CD4-positive, CD25-positive, alpha-beta regulatory T cell (primary cell): ENCODE results near the gene THSD7B. TPM values are rescaled to one million over a fixed set of nuclear protein-coding genes. Genes with fewer than 3 reads are reported as not detected.

Source experiments
- ATAC-seq, 2 donors: fragments of 150-1000 bp; cut with Tn5 transposase; one replicate each; pipeline ENCODE4 v1.10.0; 2021; ENCODE audit warnings: low read depth in 2 of 2, moderate number of reproducible peaks in 2 of 2, moderate library complexity in 1 of 2
- DNase-seq, 3 donors: peaks; one replicate each; pipeline versions ENCODE4 v3.0.0 to v3.0.0-alpha.2; 2012 to 2022; ENCODE audit warnings: mixed read lengths in 1 of 3
- H3K27ac ChIP-seq: one replicate; pipeline ENCODE4 v1.7.0; 2013; ENCODE audit warnings: mild to moderate bottlenecking, low read length; ENCODE audit not compliant: insufficient read depth, poor library complexity, severe bottlenecking
- H3K27me3 ChIP-seq: one replicate; pipeline ENCODE4 v1.7.0; 2013; ENCODE audit warnings: low read length; ENCODE audit not compliant: control insufficient read depth, insufficient read depth
- H3K36me3 ChIP-seq: one replicate; pipeline ENCODE4 v1.7.0; 2013; ENCODE audit warnings: mild to moderate bottlenecking, low read length, moderate library complexity; ENCODE audit not compliant: control insufficient read depth, insufficient read depth
- H3K4me1 ChIP-seq: 2 replicates; pipeline ENCODE4 v1.7.0; 2013; ENCODE audit warnings: mild to moderate bottlenecking, low read length; ENCODE audit not compliant: insufficient read depth, control insufficient read depth, poor library complexity, severe bottlenecking
- H3K4me3 ChIP-seq: one replicate; pipeline ENCODE4 v1.7.0; 2013; ENCODE audit warnings: low read depth, mild to moderate bottlenecking, low read length, moderate library complexity
- H3K9me3 ChIP-seq, 2 experiments: 1 replicate in 1 of 2; 2 replicates in 1 of 2; pipeline ENCODE4 v1.7.0; 2013; ENCODE audit warnings: low read length in 2 of 2, mild to moderate bottlenecking in 1 of 2, moderate library complexity in 1 of 2; ENCODE audit not compliant: control insufficient read depth in 2 of 2
- H3K27ac Mint-ChIP-seq, 3 donors: one replicate each; pipeline ENCODE4 v1.8.0; 2020 to 2022; ENCODE audit warnings: mild to moderate bottlenecking in 3 of 3, mixed read lengths in 3 of 3, moderate library complexity in 2 of 3
- H3K27me3 Mint-ChIP-seq: one replicate; pipeline ENCODE4 v1.8.0; 2022; ENCODE audit warnings: mild to moderate bottlenecking, mixed read lengths
- H3K36me3 Mint-ChIP-seq: one replicate; pipeline ENCODE4 v1.8.0; 2020; ENCODE audit warnings: mixed read lengths
- H3K4me1 Mint-ChIP-seq, 4 donors: one replicate each; pipeline ENCODE4 v1.8.0; 2020 to 2022; ENCODE audit warnings: mixed read lengths in 4 of 4, mild to moderate bottlenecking in 1 of 4
- H3K4me3 Mint-ChIP-seq, 4 donors: one replicate each; pipeline ENCODE4 v1.8.0; 2020 to 2022; ENCODE audit warnings: mild to moderate bottlenecking in 4 of 4, mixed read lengths in 4 of 4, moderate library complexity in 3 of 4
- H3K9me3 Mint-ChIP-seq, 7 donors: one replicate each; pipeline ENCODE4 v1.8.0; 2020 to 2022; ENCODE audit warnings: mixed read lengths in 7 of 7, mild to moderate bottlenecking in 3 of 7, moderate library complexity in 2 of 7
- polyA plus RNA-seq, 4 donors: library from polyadenylated mRNA; unstranded; fragments of 300-500 nt; fragmentation: Illumina TruSeq; gene quantifications; one replicate each; pipeline ENCODE4 v1.2.3, GENCODE V29; 2021
- total RNA-seq: library from RNA; stranded (reverse); gene quantifications from one replicate; pipeline ENCODE4 v1.2.3, GENCODE V29; 2022

The THSD7B gene
- total and polyA plus RNA-seq, 5 donors from 2014 or later: not detected

DNA sequence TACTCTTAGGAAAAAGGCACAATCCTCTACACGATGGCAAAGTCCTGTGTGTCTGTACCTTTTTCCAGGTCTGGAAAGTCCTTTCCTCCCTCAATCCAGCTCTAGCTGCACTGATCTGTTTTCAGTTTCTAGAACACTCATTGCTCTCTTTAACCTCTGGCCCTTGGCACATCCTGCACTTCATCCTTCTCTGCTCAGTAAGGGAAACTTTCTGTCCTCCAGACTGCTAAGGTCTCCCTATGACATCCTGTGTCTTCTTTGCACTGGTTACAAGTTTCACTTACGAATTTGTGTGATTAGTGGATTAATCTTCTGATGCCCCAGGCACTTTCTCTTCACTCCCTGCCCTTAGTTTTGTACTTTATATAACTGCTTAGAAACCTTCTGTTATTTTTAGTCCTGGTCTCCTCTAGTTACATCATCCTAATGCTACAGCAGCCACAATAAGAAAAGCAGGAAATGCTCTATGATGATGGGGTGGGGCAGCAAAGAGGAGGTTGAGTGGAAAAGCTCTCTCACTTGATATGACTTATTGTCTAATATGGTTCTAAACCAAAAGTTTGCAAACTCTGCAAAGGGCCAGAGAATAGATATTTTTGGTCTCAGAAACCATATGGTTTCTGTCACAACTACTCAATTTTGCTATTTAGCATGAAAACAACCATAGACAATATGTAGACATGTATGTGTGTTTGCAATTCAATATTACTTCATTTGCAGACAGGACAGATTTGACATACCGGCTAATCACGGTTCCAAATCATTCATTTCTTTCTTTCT lies 568.2 kb downstream of the THSD7B start:
- no peaks in the 10 kb centered on the region for H3K27me3 Mint-ChIP-seq
- H3K27me3 ChIP-seq: no peaks in the 10 kb centered on the region
- no peak for DNase-seq
- H3K9me3 Mint-ChIP-seq: peaks cover 0 to 19% (median 3%) of the 10 kb centered on the region in 7 donors
- H3K4me1 Mint-ChIP-seq: no peaks in the 10 kb centered on the region
- no peak overlapping the region for H3K4me3 Mint-ChIP-seq
- no peak overlapping the region for H3K27ac Mint-ChIP-seq
- H3K9me3 ChIP-seq: peaks cover 0 to 5% of the 10 kb centered on the region in 2 experiments
- no peaks in the 10 kb centered on the region for H3K36me3 ChIP-seq
- no peak for ATAC-seq
- H3K36me3 Mint-ChIP-seq: no peaks in the 10 kb centered on the region
- H3K4me3 ChIP-seq: no peak overlapping the region
- H3K27ac ChIP-seq: no peak overlapping the region
- H3K4me1 ChIP-seq: no peaks in the 10 kb centered on the region

DNA sequence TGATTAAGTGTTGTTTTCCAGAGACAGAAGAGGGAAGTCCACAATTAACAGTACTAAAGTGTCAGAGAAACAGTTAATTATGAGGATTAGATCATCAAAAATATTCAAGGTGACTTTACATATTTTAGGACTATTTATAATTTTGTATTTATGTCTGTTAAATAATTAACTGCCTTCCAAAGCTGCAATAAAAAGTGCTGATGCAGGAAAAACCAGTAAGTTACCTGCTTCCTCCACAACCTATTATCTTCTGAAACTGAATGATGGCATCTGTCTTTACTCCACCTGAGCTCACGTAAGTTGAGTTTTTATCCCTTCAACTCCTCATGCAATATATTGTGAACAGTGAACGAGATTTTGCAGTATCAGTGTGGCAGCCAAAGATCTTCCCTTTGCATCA lies 570.7 kb downstream of the THSD7B start:
- Mint-ChIP-seq H3K4me3 (no peak overlapping the region), H3K4me1 (no peaks in the 10 kb centered on the region), H3K27ac (no peak overlapping the region), H3K9me3 (peaks cover 0 to 15% (median 0%) of the 10 kb centered on the region in 7 donors), H3K36me3 (no peaks in the 10 kb centered on the region), H3K27me3 (no peaks in the 10 kb centered on the region)
- H3K27ac ChIP-seq: no peak overlapping the region
- DNase-seq (no peak), ATAC-seq (no peak)
- no peak overlapping the region for H3K4me3 ChIP-seq
- H3K36me3 ChIP-seq: no peaks in the 10 kb centered on the region
- no peaks in the 10 kb centered on the region for H3K27me3 ChIP-seq
- H3K9me3 ChIP-seq: no peaks in the 10 kb centered on the region
- H3K4me1 ChIP-seq: no peaks in the 10 kb centered on the region

DNA sequence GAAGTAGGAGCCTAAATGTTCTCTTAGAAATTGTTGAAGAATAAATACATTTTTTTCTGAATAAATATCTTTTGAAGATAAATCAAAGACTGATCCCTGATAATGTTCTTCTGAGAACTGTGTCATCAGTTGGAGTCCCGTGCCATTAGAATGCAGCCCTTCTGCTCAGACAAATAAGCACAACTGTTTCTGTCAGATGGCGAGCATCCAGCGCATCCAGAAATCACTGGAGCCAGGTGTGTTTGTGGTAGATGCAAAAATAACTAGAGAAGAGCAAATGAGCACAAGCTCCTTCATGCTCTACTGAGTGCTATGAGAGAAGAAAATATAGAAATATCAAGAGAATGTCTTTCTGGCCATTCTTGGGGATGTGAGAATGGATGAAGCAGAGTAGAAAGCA lies 573.7 kb downstream of the THSD7B start:
- no peaks in the 10 kb centered on the region for H3K4me1 Mint-ChIP-seq
- Histone ChIP-seq H3K27me3 (no peaks in the 10 kb centered on the region), H3K36me3 (no peaks in the 10 kb centered on the region), H3K4me3 (no peak overlapping the region), H3K9me3 (no peaks in the 10 kb centered on the region), H3K27ac (no peak overlapping the region), H3K4me1 (no peaks in the 10 kb centered on the region)
- no peak for ATAC-seq
- no peaks in the 10 kb centered on the region for H3K36me3 Mint-ChIP-seq
- H3K9me3 Mint-ChIP-seq: peaks cover 0 to 6% (median 0%) of the 10 kb centered on the region in 7 donors
- H3K27ac Mint-ChIP-seq: no peak overlapping the region
- H3K27me3 Mint-ChIP-seq: peaks cover 4% of the 10 kb centered on the region
- DNase-seq: no peak
- H3K4me3 Mint-ChIP-seq: no peak overlapping the region

DNA sequence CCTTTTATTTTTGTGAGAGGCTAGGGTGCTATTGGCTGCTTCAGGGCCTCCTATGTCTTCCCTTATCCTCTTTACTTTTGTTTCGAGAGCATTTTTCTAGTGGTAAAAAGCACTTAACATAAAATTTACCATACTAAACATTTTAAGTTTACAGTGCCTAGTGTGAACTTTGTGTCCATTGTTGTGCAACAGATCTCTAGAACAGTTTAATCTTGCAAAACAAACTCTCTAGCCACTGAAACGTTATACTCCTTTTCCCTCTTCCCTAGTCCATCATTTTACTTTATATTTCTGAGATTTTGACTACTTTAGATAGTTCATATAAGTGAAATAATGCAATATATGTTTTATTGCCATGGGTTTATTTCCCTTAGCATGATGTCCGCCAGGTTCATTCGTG lies 580.6 kb downstream of the THSD7B start:
- no peaks in the 10 kb centered on the region for H3K9me3 ChIP-seq
- H3K9me3 Mint-ChIP-seq: peaks cover 0 to 1% (median 0%) of the 10 kb centered on the region in 7 donors
- no peak for ATAC-seq
- DNase-seq: no peak
- no peaks in the 10 kb centered on the region for H3K4me1 ChIP-seq
- no peaks in the 10 kb centered on the region for H3K36me3 ChIP-seq
- no peaks in the 10 kb centered on the region for H3K36me3 Mint-ChIP-seq
- no peak overlapping the region for H3K4me3 Mint-ChIP-seq
- no peak overlapping the region for H3K27ac ChIP-seq
- H3K27me3 ChIP-seq: no peaks in the 10 kb centered on the region
- no peak overlapping the region for H3K27ac Mint-ChIP-seq
- H3K4me3 ChIP-seq: no peak overlapping the region
- H3K4me1 Mint-ChIP-seq: no peaks in the 10 kb centered on the region
- peaks cover 4% of the 10 kb centered on the region for H3K27me3 Mint-ChIP-seq

DNA sequence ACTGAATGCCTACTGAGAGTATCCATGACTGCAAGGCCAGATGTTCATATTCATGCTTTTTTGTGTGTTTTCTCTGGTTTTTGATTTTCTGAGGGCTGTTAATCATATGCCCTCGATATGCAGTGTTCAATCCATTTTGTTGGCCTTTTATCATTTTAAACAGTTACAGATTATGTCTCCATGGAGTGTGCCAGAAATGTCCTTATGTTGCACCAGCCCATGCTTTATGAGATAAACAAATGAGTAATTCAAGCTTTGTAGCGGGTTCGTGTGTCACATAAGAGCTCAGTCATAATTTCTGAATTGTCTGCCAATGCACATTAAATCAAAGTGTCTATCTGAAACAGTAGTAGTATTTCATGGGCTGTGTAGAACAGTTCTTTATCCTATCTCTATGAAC lies 583.0 kb downstream of the THSD7B start:
- H3K4me3 Mint-ChIP-seq: no peak overlapping the region

DNA sequence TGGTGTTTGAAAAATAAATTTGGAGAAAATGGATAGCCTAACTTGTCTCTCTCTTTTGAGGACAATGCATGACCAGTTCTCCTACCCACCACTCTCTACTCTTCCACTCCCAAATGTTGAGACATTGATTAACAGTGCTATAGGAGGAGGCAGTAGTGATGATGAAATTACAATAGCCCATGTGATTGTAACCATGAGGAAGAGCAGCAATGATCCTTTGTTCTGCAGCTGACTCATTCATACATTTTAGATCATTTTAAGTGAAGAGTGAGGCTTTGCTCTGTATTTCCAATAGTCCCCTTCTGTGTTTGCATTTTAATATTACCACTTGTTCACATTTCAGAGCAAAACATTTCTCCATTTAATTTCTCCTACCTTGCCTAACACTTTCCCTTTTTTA lies 592.3 kb downstream of the THSD7B start:
- Histone ChIP-seq H3K36me3 (no peaks in the 10 kb centered on the region), H3K4me3 (no peak overlapping the region), H3K9me3 (no peaks in the 10 kb centered on the region), H3K27me3 (no peaks in the 10 kb centered on the region), H3K27ac (no peak overlapping the region), H3K4me1 (no peaks in the 10 kb centered on the region)
- Mint-ChIP-seq H3K4me3 (no peak overlapping the region), H3K27ac (no peak overlapping the region), H3K36me3 (no peaks in the 10 kb centered on the region), H3K4me1 (no peaks in the 10 kb centered on the region), H3K9me3 (peaks cover 0 to 22% (median 3%) of the 10 kb centered on the region in 7 donors), H3K27me3 (no peaks in the 10 kb centered on the region)
- DNase-seq: no peak
- ATAC-seq: no peak

More for the DNA sequence above, 583.0 kb downstream of the THSD7B start:
- Histone ChIP-seq H3K9me3 (no peaks in the 10 kb centered on the region), H3K4me3 (no peak overlapping the region), H3K27me3 (no peaks in the 10 kb centered on the region), H3K27ac (no peak overlapping the region), H3K36me3 (no peaks in the 10 kb centered on the region), H3K4me1 (no peaks in the 10 kb centered on the region)
- Mint-ChIP-seq H3K9me3 (peaks cover 0 to 2% (median 0%) of the 10 kb centered on the region in 7 donors), H3K27me3 (no peaks in the 10 kb centered on the region), H3K4me1 (no peaks in the 10 kb centered on the region), H3K27ac (no peak overlapping the region), H3K36me3 (no peaks in the 10 kb centered on the region)
- DNase-seq (no peak), ATAC-seq (no peak)

DNA sequence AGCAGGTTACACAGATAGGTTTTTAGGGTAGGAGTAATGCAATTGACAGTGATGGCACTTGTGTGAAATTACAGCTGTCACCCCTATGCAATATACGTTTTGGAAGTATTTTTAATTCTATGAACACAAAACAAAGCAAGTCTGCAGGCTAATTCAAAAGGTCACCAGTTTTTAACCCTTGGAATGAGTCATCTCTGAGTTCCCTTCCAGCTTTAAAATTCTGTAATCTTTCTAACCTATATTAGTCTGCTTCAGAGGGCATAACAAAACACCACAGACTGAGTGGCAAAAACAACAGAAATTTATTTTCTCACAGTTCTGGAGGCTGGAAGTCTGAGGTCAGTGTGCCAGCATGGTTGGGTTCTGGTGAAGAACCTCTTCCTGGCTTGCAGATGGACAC lies 602.0 kb downstream of the THSD7B start:
- Histone ChIP-seq H3K4me3 (no peak overlapping the region), H3K27me3 (no peaks in the 10 kb centered on the region), H3K9me3 (no peaks in the 10 kb centered on the region), H3K27ac (no peak overlapping the region), H3K36me3 (no peaks in the 10 kb centered on the region), H3K4me1 (no peaks in the 10 kb centered on the region)
- peaks cover 2 to 16% (median 5%) of the 10 kb centered on the region in 7 donors for H3K9me3 Mint-ChIP-seq
- H3K27ac Mint-ChIP-seq: no peak overlapping the region
- ATAC-seq (no peak), DNase-seq (no peak)
- H3K27me3 Mint-ChIP-seq: no peaks in the 10 kb centered on the region
- H3K36me3 Mint-ChIP-seq: no peaks in the 10 kb centered on the region
- no peak overlapping the region for H3K4me3 Mint-ChIP-seq
- H3K4me1 Mint-ChIP-seq: no peaks in the 10 kb centered on the region

DNA sequence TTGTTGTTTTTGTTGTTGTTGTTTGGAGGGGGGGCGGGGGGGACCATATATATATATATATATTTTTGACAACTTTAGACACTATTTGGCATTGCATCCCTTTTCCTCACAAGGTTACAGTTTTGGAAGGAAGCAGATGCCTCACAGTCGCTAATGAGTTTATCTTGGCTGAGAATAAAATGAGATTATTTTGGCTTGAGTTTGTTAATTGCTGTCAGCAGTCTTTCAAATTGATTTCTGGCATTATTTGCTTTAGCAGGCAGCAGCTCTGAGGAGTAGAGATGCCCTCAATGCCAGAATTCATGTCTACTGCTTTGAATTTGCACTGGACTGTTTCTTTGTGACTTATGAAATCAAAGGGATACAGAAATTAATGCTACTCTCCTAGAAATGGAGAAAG lies 603.8 kb downstream of the THSD7B start:
- Mint-ChIP-seq H3K27ac (no peak overlapping the region), H3K27me3 (no peaks in the 10 kb centered on the region), H3K36me3 (no peaks in the 10 kb centered on the region), H3K4me1 (no peaks in the 10 kb centered on the region), H3K9me3 (peaks cover 0 to 14% (median 3%) of the 10 kb centered on the region in 7 donors), H3K4me3 (no peak overlapping the region)
- H3K27me3 ChIP-seq: no peaks in the 10 kb centered on the region
- H3K9me3 ChIP-seq: no peaks in the 10 kb centered on the region
- H3K36me3 ChIP-seq: no peaks in the 10 kb centered on the region
- DNase-seq (no peak), ATAC-seq (no peak)
- H3K27ac ChIP-seq: no peak overlapping the region
- no peaks in the 10 kb centered on the region for H3K4me1 ChIP-seq
- no peak overlapping the region for H3K4me3 ChIP-seq
